SU-DHL-6 (cell line): ENCODE data around the gene GABBR2.

Experiments
- H2AFZ ChIP-seq: fragments of 200-600 bp; sonication (generic); 2 replicates; pipeline ENCODE4 v1.6.1; 2014; ENCODE audit warnings: low read depth, mild to moderate bottlenecking, moderate library complexity, mixed read lengths, antibody characterized with exemption, low read length; ENCODE audit not compliant: severe bottlenecking
- H3F3A ChIP-seq: fragments of 200-600 bp; shearing (Covaris generic); 2 replicates; pipeline ENCODE4 v1.6.0; 2016; ENCODE audit warnings: antibody characterized with exemption, mild to moderate bottlenecking; ENCODE audit not compliant: insufficient read depth
- H3K27ac ChIP-seq: fragments of 200-600 bp; sonication (generic); 2 replicates; pipeline ENCODE4 v1.5.1; 2016; ENCODE audit warnings: low read depth, mild to moderate bottlenecking, low read length, moderate library complexity, mixed read lengths
- H3K27me3 ChIP-seq: fragments of 200-600 bp; sonication (generic), shearing (Covaris generic); 2 replicates; pipeline ENCODE4 v1.6.0; 2014; ENCODE audit warnings: mild to moderate bottlenecking, low read length
- H3K36me3 ChIP-seq: fragments of 200-600 bp; sonication (generic); 2 replicates; pipeline ENCODE4 v1.6.1; 2014; ENCODE audit warnings: mild to moderate bottlenecking, low read length, mixed read lengths
- H3K4me2 ChIP-seq: fragments of 300-600, 200-600 bp; shearing (Covaris generic), sonication (generic); 2 replicates; pipeline ENCODE4 v1.6.0; 2014; ENCODE audit warnings: low read length, low read depth, mild to moderate bottlenecking; ENCODE audit not compliant: poor library complexity, severe bottlenecking
- H3K4me3 ChIP-seq: fragments of 200-600 bp; sonication (generic); 2 replicates; pipeline ENCODE4 v1.5.1; 2014; ENCODE audit warnings: antibody characterized with exemption, low read length, mild to moderate bottlenecking, mixed read lengths; ENCODE audit not compliant: insufficient read depth, poor library complexity, severe bottlenecking
- H3K79me2 ChIP-seq: fragments of 200-600 bp; sonication (generic); 2 replicates; pipeline ENCODE4 v1.6.1; 2014; ENCODE audit warnings: mild to moderate bottlenecking, low read length, moderate library complexity; ENCODE audit not compliant: insufficient read depth
- H3K9ac ChIP-seq: fragments of 200-600 bp; sonication (generic); 2 replicates; pipeline ENCODE4 v1.7.0; 2014; ENCODE audit warnings: mild to moderate bottlenecking, low read length
- H3K9me2 ChIP-seq: fragments of 200-600 bp; sonication (generic); replicated peaks from 2 replicates; pipeline ENCODE4 v1.6.1; 2014; ENCODE audit warnings: low read length; ENCODE audit not compliant: insufficient read depth
- H3K9me3 ChIP-seq: fragments of 200-600 bp; sonication (generic); 2 replicates; pipeline ENCODE4 v1.6.1; 2014; ENCODE audit warnings: low read length, mixed read lengths; ENCODE audit not compliant: insufficient read depth
- H4K20me1 ChIP-seq: fragments of 200-600 bp; sonication (generic); 2 replicates; pipeline ENCODE4 v1.6.1; 2014; ENCODE audit warnings: low read depth, mild to moderate bottlenecking, antibody characterized with exemption, low read length, moderate library complexity, mixed read lengths
- CTCF ChIP-seq: fragments of 200-600 bp; sonication (generic); IDR thresholded peaks from one replicate; pipeline ENCODE4 v1.5.1; 2017; ENCODE audit warnings: antibody characterized with exemption, mild to moderate bottlenecking, low read length, moderate library complexity; ENCODE audit not compliant: insufficient read depth, poor library complexity, severe bottlenecking
- EZH2phosphoT487 ChIP-seq: fragments of 200-600 bp; sonication (generic), shearing (Covaris generic); conservative IDR thresholded peaks from 2 replicates; pipeline ENCODE4 v1.6.1; 2018; ENCODE audit warnings: mild to moderate bottlenecking, antibody characterized with exemption, low read length, moderate library complexity, mixed read lengths

The GABBR2 gene

GRCh38 chr9:98750364-98751060, 41.8 kb upstream of the GABBR2 start:
- no peak overlapping the region for H3K4me3 ChIP-seq
- no peaks in the 10 kb centered on the region for H3K36me3 ChIP-seq
- H3K27ac ChIP-seq = no peak overlapping the region
- H3F3A ChIP-seq = no peaks in the 10 kb centered on the region
- no peak overlapping the region for H2AFZ ChIP-seq
- no peaks in the 10 kb centered on the region for H3K9me2 ChIP-seq
- H4K20me1 ChIP-seq = no peaks in the 10 kb centered on the region
- no peaks in the 10 kb centered on the region for H3K79me2 ChIP-seq
- no peaks in the 10 kb centered on the region for H3K27me3 ChIP-seq
- H3K9ac ChIP-seq = no peak overlapping the region
- no peak for TF ChIP-seq CTCF
- no peak for TF ChIP-seq EZH2phosphoT487
- H3K9me3 ChIP-seq = no peaks in the 10 kb centered on the region
- H3K4me2 ChIP-seq = no peak overlapping the region

- H3K36me3 ChIP-seq = no peaks in the 10 kb centered on the region
- H3K27ac ChIP-seq = no peak overlapping the region
Observed at GRCh38 chr9:98747476-98747875, 38.7 kb upstream of the GABBR2 start.

GRCh38 chr9:98745470-98745869, 36.7 kb upstream of the GABBR2 start:
- no peak overlapping the region for H3K27ac ChIP-seq
- no peaks in the 10 kb centered on the region for H3K27me3 ChIP-seq
- no peaks in the 10 kb centered on the region for H3K36me3 ChIP-seq
- no peak overlapping the region for H2AFZ ChIP-seq
- H3K79me2 ChIP-seq = no peaks in the 10 kb centered on the region
- no peak for TF ChIP-seq EZH2phosphoT487
- TF ChIP-seq CTCF = no peak
- no peaks in the 10 kb centered on the region for H3K9me3 ChIP-seq
- H4K20me1 ChIP-seq = no peaks in the 10 kb centered on the region
- H3F3A ChIP-seq = no peaks in the 10 kb centered on the region
- no peaks in the 10 kb centered on the region for H3K9me2 ChIP-seq
- no peak overlapping the region for H3K9ac ChIP-seq
- H3K4me2 ChIP-seq = no peak overlapping the region
- no peak overlapping the region for H3K4me3 ChIP-seq

More at GRCh38 chr9:98747476-98747875, 38.7 kb upstream of the GABBR2 start:
- Histone ChIP-seq H3K27me3 (no peaks in the 10 kb centered on the region), H3K79me2 (no peaks in the 10 kb centered on the region), H3K4me3 (no peak overlapping the region), H3K9me2 (no peaks in the 10 kb centered on the region), H3K4me2 (no peak overlapping the region), H3F3A (no peaks in the 10 kb centered on the region), H2AFZ (no peak overlapping the region), H4K20me1 (no peaks in the 10 kb centered on the region), H3K9ac (no peak overlapping the region), H3K9me3 (no peaks in the 10 kb centered on the region)
- no peak for TF ChIP-seq EZH2phosphoT487
- no peak for TF ChIP-seq CTCF
